Calu3 (cell line): Measurements from ENCODE around the gene OR5T2. TPM values are rescaled to one million over a fixed set of nuclear protein-coding genes. Genes with fewer than 3 reads are reported as not detected.

Experiments
- BruUV-seq: library from RNA; stranded (reverse); fragments of 400-500 nt; replicated peaks from 2 replicates; lab custom pipeline; 2021; lab: Mats Ljungman, UMichigan
- CTCF ChIA-PET: fragments of 300-600 bp; sonication (Branson Sonifier 250); formaldehyde crosslinking; loops from one replicate; lab custom pipeline; 2022; ENCODE audit warnings: antibody characterized with exemption; lab: Charles Lee
- DNase-seq: peaks from one replicate; pipeline ENCODE4 v3.0.0; 2022
- H3K27ac Mint-ChIP-seq: one replicate; pipeline ENCODE4 v1.8.0; 2022; ENCODE audit warnings: mixed read lengths; ENCODE audit not compliant: unreplicated experiment
- H3K27me3 Mint-ChIP-seq: one replicate; pipeline ENCODE4 v1.8.0; 2022; ENCODE audit warnings: mixed read lengths; ENCODE audit not compliant: unreplicated experiment
- H3K36me3 Mint-ChIP-seq: one replicate; pipeline ENCODE4 v1.8.0; 2022; ENCODE audit warnings: mild to moderate bottlenecking, moderate library complexity, mixed read lengths; ENCODE audit not compliant: insufficient read depth, unreplicated experiment
- H3K4me1 Mint-ChIP-seq: one replicate; pipeline ENCODE4 v1.8.0; 2022; ENCODE audit warnings: mild to moderate bottlenecking, low read depth, mixed read lengths; ENCODE audit not compliant: unreplicated experiment
- H3K4me3 Mint-ChIP-seq: one replicate; pipeline ENCODE4 v1.8.0; 2022; ENCODE audit warnings: mild to moderate bottlenecking, low read depth, moderate library complexity, mixed read lengths; ENCODE audit not compliant: unreplicated experiment
- H3K9me3 Mint-ChIP-seq: one replicate; pipeline ENCODE4 v1.8.0; 2022; ENCODE audit warnings: low read depth, mixed read lengths; ENCODE audit not compliant: unreplicated experiment
- CTCF ChIP-seq: fragments of 200-600 bp; IDR thresholded peaks from one replicate; pipeline ENCODE4 v1.8.0; 2022; ENCODE audit warnings: antibody characterized with exemption; ENCODE audit not compliant: unreplicated experiment
- intact Hi-C: fragments of 100-400 bp; cut with micrococcal nuclease; formaldehyde crosslinking; loops from one replicate; pipeline ENCODE4 v1.10.0; 2022; ENCODE audit not compliant: unreplicated experiment
- total RNA-seq: library from RNA; stranded (reverse); gene quantifications from 2 replicates; pipeline ENCODE4 v1.2.3, GENCODE V29; 2022

The OR5T2 gene
- total RNA-seq, 1 experiment from 2014 or later = not detected

- CTCF ChIA-PET = no interaction called here
- Mint-ChIP-seq H3K27me3 (no peaks in the 10 kb centered on the region), H3K4me1 (no peaks in the 10 kb centered on the region), H3K4me3 (no peak overlapping the region), H3K27ac (no peak overlapping the region), H3K36me3 (no peaks in the 10 kb centered on the region), H3K9me3 (peaks cover 17% of the 10 kb centered on the region)
- TF ChIP-seq CTCF = no peak
- BruUV-seq = no TSS peak
- no peak for DNase-seq
- intact Hi-C loops = no loop called here
These were observed 19.5 kb downstream of the OR5T2 start for GRCh38 chr11:56214537-56214936.

- Mint-ChIP-seq H3K36me3 (no peaks in the 10 kb centered on the region), H3K27me3 (no peaks in the 10 kb centered on the region), H3K4me3 (no peak overlapping the region), H3K4me1 (no peaks in the 10 kb centered on the region), H3K27ac (no peak overlapping the region), H3K9me3 (peaks cover 8% of the 10 kb centered on the region)
- CTCF ChIA-PET = no interaction called here
- intact Hi-C loops = no loop called here
- TF ChIP-seq CTCF = no peak
- BruUV-seq = no TSS peak
- no peak for DNase-seq
These were observed 26.3 kb downstream of the OR5T2 start for GRCh38 chr11:56207790-56208189.

- no peak for DNase-seq
- intact Hi-C loops = no loop called here
- CTCF ChIA-PET = no interaction called here
- no peak for TF ChIP-seq CTCF
- peaks cover 9% of the 10 kb centered on the region for H3K9me3 Mint-ChIP-seq
- no peak overlapping the region for H3K4me3 Mint-ChIP-seq
- no peaks in the 10 kb centered on the region for H3K27me3 Mint-ChIP-seq
- no peaks in the 10 kb centered on the region for H3K36me3 Mint-ChIP-seq
- no peak overlapping the region for H3K27ac Mint-ChIP-seq
- BruUV-seq = no TSS peak
- no peaks in the 10 kb centered on the region for H3K4me1 Mint-ChIP-seq
These were observed 36.7 kb downstream of the OR5T2 start for GRCh38 chr11:56197367-56197766.

GRCh38 chr11:56196705-56197104, 37.4 kb downstream of the OR5T2 start:
- Mint-ChIP-seq H3K27me3 (no peaks in the 10 kb centered on the region), H3K27ac (no peak overlapping the region), H3K36me3 (no peaks in the 10 kb centered on the region), H3K4me1 (no peaks in the 10 kb centered on the region), H3K9me3 (peaks cover 9% of the 10 kb centered on the region), H3K4me3 (no peak overlapping the region)
- no peak for TF ChIP-seq CTCF
- BruUV-seq = no TSS peak
- DNase-seq = no peak
- CTCF ChIA-PET = no interaction called here
- intact Hi-C loops = no loop called here
